ENCODE results near the gene WNT7B. TPM values are rescaled to one million over a fixed set of nuclear protein-coding genes. Genes with fewer than 3 reads are reported as not detected.
A peak's percentile ranks its signal among the peaks of the same experiment; 100 is the strongest.

Gene WNT7B
- total and polyA plus RNA-seq, 10 donors = not detected

DNA sequence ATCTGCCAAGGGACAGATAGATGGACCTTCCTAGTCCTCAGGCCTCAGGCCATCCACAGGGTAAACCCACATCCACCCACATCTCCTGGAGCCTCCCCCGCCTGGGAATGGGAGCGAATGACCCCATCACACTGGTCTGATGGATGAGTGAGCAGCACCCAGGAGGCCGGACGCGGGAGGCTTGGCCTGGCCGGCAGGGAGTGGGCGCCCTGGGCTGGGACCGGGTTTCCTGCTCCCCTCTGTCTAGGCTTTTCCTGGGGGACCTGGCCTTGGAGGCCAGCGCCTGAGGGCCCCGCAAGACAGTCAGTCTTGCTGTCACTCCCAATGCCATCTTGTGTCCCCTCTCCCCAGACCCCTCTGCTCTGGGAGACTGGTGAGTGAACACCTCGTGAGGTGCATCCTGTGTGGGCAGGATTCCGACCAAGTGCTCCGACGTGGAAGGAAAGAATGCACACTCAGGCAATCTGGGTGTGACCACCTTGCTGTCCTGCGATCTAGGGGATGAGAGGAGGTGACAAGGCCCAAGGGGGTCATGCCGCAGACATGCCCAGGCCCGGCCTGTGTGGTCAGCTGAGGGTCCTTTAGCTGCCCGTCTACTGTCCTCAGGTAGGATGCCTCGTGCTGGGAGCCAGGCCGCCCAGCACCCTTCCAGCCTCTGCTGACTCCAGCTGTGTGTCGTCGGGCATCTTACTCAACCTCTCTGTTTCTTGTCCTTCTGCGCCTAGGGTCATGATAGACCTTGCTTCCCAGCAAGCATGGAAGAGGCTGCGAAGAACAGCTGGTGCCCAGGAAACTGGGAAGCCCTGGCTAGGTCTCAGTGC lies 26.5 kb upstream of the WNT7B start:
- H3K27ac ChIP-seq = peak overlapping the region in 7 of 8 donors; percentile 44 to 83 (median 70)
- peak in 1 of 3 donors; percentile 31 for TF ChIP-seq POLR2AphosphoS5 (IDR thresholded peaks at IDR 0.05)
- TF ChIP-seq, protein P1, sequence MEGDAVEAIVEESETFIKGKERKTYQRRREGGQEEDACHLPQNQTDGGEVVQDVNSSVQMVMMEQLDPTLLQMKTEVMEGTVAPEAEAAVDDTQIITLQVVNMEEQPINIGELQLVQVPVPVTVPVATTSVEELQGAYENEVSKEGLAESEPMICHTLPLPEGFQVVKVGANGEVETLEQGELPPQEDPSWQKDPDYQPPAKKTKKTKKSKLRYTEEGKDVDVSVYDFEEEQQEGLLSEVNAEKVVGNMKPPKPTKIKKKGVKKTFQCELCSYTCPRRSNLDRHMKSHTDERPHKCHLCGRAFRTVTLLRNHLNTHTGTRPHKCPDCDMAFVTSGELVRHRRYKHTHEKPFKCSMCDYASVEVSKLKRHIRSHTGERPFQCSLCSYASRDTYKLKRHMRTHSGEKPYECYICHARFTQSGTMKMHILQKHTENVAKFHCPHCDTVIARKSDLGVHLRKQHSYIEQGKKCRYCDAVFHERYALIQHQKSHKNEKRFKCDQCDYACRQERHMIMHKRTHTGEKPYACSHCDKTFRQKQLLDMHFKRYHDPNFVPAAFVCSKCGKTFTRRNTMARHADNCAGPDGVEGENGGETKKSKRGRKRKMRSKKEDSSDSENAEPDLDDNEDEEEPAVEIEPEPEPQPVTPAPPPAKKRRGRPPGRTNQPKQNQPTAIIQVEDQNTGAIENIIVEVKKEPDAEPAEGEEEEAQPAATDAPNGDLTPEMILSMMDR (IDR thresholded peaks at IDR 0.05 in 8 of 11, conservative IDR thresholded peaks at IDR 0.05 in 3 of 11) = no peak
- no peak overlapping the region for H3K4me3 ChIP-seq
- 79 to 91% (median 87%) methylated on average over 16 to 24 of the region's 24 CpGs for WGBS, 5 donors
- H3K27me3 ChIP-seq (replicated peaks in 1 of 7) = peaks cover 0 to 9% (median 0%) of the 10 kb centered on the region in 7 donors
- intact Hi-C loops (cut with DNase I; ENCODE audit: low total_unique reads) = loop anchor here (10.0 kb wide), 1 partner anchor 71 kb away; no protein-coding TSS in a partner anchor
- peak; percentile 73 for DNase-seq
- H3K36me3 ChIP-seq = no peaks in the 10 kb centered on the region
- peaks cover 44 to 99% (median 77%) of the 10 kb centered on the region in 6 donors for H3K4me1 ChIP-seq
- H3K9me3 ChIP-seq = no peaks in the 10 kb centered on the region

DNA sequence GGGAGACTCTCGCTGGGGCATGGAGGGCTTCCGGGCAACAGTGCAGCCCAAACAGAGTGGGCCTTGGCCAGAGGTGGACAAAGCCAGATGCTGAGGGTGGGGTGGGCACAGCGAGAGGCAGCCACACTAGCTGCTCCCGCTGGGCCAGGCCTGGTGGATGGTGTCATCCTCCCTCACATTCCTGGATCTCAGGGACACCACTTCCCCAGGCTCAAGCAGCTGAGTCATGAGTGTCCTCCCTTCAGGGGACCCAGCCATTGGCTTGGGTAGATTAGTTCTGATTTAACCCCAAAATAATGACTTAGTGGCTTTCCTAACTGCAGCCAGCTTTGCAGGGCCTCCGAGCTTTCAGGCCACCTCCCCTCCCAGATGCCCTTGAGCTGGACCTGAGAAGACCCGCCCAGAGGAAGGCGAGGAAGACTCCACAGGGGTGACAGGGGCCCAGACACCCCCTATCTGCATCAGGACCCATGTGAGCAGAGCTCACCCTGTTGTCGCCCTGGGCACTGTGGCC lies 25.9 kb upstream of the WNT7B start:
- H3K36me3 ChIP-seq = no peaks in the 10 kb centered on the region
- intact Hi-C loops (cut with DNase I; ENCODE audit: low total_unique reads) = loop anchor here (10.0 kb wide), 1 partner anchor 72 kb away; no protein-coding TSS in a partner anchor
- no peaks in the 10 kb centered on the region for H3K9me3 ChIP-seq
- H3K27ac ChIP-seq = peak overlapping the region in 7 of 8 donors; percentile 44 to 83 (median 70)
- WGBS, 5 donors = 65 to 84% (median 72%) methylated on average over 8 of the region's 8 CpGs
- H3K4me1 ChIP-seq = peaks cover 51 to 99% (median 78%) of the 10 kb centered on the region in 6 donors
- H3K27me3 ChIP-seq (replicated peaks in 1 of 7) = peaks cover 0 to 9% (median 0%) of the 10 kb centered on the region in 7 donors
- TF ChIP-seq, protein P1 (IDR thresholded peaks at IDR 0.05 in 8 of 11, conservative IDR thresholded peaks at IDR 0.05 in 3 of 11) = no peak
- TF ChIP-seq POLR2A (IDR thresholded peaks at IDR 0.05) (no peak), POLR2AphosphoS5 (IDR thresholded peaks at IDR 0.05) (peak; percentile 36 to 54 (median 52))
- peak; percentile 68 for DNase-seq
- H3K4me3 ChIP-seq = no peak overlapping the region

DNA sequence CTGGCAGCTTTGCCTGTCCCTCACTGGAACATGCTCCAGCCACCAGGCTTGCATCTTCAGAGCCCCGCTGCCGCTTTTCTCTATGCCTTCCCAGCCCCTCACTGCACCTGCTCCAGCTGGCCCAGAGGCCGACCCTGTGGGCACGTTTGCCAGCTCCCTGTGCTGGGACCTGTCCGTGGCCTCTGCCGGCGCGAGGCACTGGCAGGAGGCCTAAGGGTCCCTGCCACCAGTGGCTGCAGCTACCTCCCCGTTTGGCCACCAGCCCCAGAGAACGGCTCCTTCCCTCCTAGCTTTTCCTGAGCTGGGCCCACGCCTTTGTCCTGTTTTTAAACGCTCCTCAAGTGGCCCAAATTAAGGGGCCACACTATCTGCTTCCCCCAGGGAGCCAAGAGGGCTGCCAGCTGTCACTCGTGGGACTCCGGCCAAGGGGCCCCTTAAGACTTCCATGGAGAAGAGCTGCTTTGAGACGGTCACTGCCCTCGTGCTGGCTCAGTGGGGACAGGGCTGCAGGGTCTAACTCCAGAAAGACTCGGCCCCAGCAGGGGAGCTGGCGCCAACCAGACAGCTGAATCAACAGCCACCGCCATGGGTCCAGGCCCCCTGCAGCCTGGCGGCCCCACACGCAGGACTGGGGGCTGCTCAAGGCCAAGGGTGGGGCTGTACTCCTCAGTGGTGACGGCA lies 24.6 kb upstream of the WNT7B start:
- TF ChIP-seq POLR2A (IDR thresholded peaks at IDR 0.05) (no peak), POLR2AphosphoS5 (IDR thresholded peaks at IDR 0.05) (peak in 2 of 3 donors; percentile 66 to 67)
- peak overlapping the region in 5 of 8 donors; percentile 52 to 83 (median 72) for H3K27ac ChIP-seq
- H3K36me3 ChIP-seq = no peaks in the 10 kb centered on the region
- peaks cover 52 to 99% (median 78%) of the 10 kb centered on the region in 6 donors for H3K4me1 ChIP-seq
- H3K4me3 ChIP-seq = no peak overlapping the region
- 46 to 62% (median 53%) methylated on average over 14 to 22 of the region's 22 CpGs for WGBS, 5 donors
- H3K27me3 ChIP-seq (replicated peaks in 1 of 7) = peaks cover 0 to 2% (median 0%) of the 10 kb centered on the region in 7 donors
- DNase-seq = peak; percentile 73
- H3K9me3 ChIP-seq = no peaks in the 10 kb centered on the region
- intact Hi-C loops (cut with DNase I; ENCODE audit: low total_unique reads) = loop anchor here (10.0 kb wide), 1 partner anchor 73 kb away; no protein-coding TSS in a partner anchor

DNA sequence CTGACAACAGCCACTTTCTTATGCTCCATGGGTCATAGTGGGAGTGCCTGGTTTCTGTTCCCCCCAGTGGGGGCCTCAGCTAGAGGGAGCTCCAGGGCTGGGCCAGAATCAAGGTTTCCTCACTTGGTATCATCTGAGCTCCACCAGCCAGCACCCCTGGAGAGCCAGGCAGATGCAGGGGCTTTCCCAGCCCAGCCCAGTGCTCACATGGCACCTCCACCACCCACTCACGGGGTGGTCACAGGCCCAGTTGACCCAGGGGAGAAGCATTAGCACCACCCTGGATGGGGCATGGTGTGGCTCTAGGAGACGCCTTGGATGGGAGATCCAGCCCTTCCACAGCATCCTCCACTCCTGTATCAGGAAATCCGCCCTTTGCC lies 24.1 kb upstream of the WNT7B start:
- no peak overlapping the region for H3K4me3 ChIP-seq
- H3K36me3 ChIP-seq = no peaks in the 10 kb centered on the region
- peak; percentile 72 for DNase-seq
- no peaks in the 10 kb centered on the region for H3K9me3 ChIP-seq
- intact Hi-C loops (cut with DNase I; ENCODE audit: low total_unique reads) = loop anchor here (10.0 kb wide), 1 partner anchor 74 kb away; no protein-coding TSS in a partner anchor
- H3K27ac ChIP-seq = peak overlapping the region in 5 of 8 donors; percentile 52 to 83 (median 72)
- TF ChIP-seq, protein P1 (IDR thresholded peaks at IDR 0.05 in 8 of 11, conservative IDR thresholded peaks at IDR 0.05 in 3 of 11) = peak in 2 of 11 experiments; percentile 23 to 24
- no peak for TF ChIP-seq POLR2AphosphoS5 (IDR thresholded peaks at IDR 0.05)
- no peak for TF ChIP-seq POLR2A (IDR thresholded peaks at IDR 0.05)
- H3K27me3 ChIP-seq (replicated peaks in 1 of 7) = no peaks in the 10 kb centered on the region
- WGBS, 5 donors = 45 to 83% (median 61%) methylated on average over 3 of the region's 3 CpGs
- H3K4me1 ChIP-seq = peaks cover 52 to 99% (median 78%) of the 10 kb centered on the region in 6 donors

All from spleen (tissue), 11 donors.